GM23338 (cell line): ENCODE measurements around the gene ULK4. TPM values are rescaled to one million over a fixed set of nuclear protein-coding genes. Genes with fewer than 3 reads are reported as not detected.

Source experiments
- ATAC-seq: fragments of 200-7000 bp; cut with Tn5 transposase; 3 replicates; pipeline ENCODE4 v1.9.1; 2020
- DNase-seq: peaks from one replicate; pipeline ENCODE4 v3.0.0-alpha.2; 2015; ENCODE audit warnings: low spot score
- H2AFZ ChIP-seq: fragments of 200-600 bp; sonication (generic); 2 replicates; pipeline ENCODE4 v1.8.0; 2016; ENCODE audit warnings: antibody characterized with exemption, mild to moderate bottlenecking, moderate library complexity
- H3F3A ChIP-seq: fragments of 200-600 bp; sonication (generic); replicated peaks from 2 replicates; pipeline ENCODE4 v1.8.0; 2017; ENCODE audit warnings: antibody characterized with exemption, mixed run types, low read depth
- H3K27ac ChIP-seq: fragments of 200-600 bp; sonication (generic); 2 replicates; pipeline ENCODE4 v1.6.1; 2016; ENCODE audit warnings: low read depth
- H3K27me3 ChIP-seq: fragments of 200-600 bp; sonication (generic); 2 replicates; pipeline ENCODE4 v1.8.0; 2016; ENCODE audit warnings: mild to moderate bottlenecking, mixed run types, moderate library complexity; ENCODE audit not compliant: insufficient read depth
- H3K36me3 ChIP-seq: fragments of 200-600 bp; sonication (generic); 2 replicates; pipeline ENCODE4 v1.8.0; 2016; ENCODE audit warnings: mild to moderate bottlenecking; ENCODE audit not compliant: insufficient read depth
- H3K4me1 ChIP-seq: fragments of 200-600 bp; sonication (generic); 2 replicates; pipeline ENCODE4 v1.8.0; 2016; ENCODE audit warnings: mild to moderate bottlenecking, moderate library complexity; ENCODE audit not compliant: insufficient read depth
- H3K4me2 ChIP-seq: fragments of 200-600 bp; sonication (generic); 2 replicates; pipeline ENCODE4 v1.7.1; 2017; ENCODE audit warnings: mixed run types
- H3K4me3 ChIP-seq: fragments of 200-600 bp; sonication (generic); 2 replicates; pipeline ENCODE4 v1.6.1; 2016; ENCODE audit warnings: mixed run types
- H3K79me2 ChIP-seq: fragments of 200-600 bp; sonication (generic); replicated peaks from 2 replicates; pipeline ENCODE4 v1.8.0; 2017; ENCODE audit warnings: mild to moderate bottlenecking; ENCODE audit not compliant: insufficient read depth
- H3K9me2 ChIP-seq: fragments of 200-600 bp; sonication (generic); 2 replicates; pipeline ENCODE4 v1.8.0; 2017; ENCODE audit not compliant: insufficient read depth
- H4K20me1 ChIP-seq: fragments of 200-600 bp; sonication (generic); replicated peaks from 2 replicates; pipeline ENCODE4 v1.8.0; 2017; ENCODE audit warnings: mild to moderate bottlenecking; ENCODE audit not compliant: insufficient read depth
- H3K27ac Mint-ChIP-seq: 2 replicates; pipeline ENCODE4 v1.8.0; 2020; ENCODE audit warnings: inconsistent platforms, mild to moderate bottlenecking, moderate library complexity, mixed read lengths
- H3K27me3 Mint-ChIP-seq: 3 replicates; pipeline ENCODE4 v1.8.0; 2022; ENCODE audit warnings: low read depth, mild to moderate bottlenecking, moderate library complexity, mixed read lengths, inconsistent platforms; ENCODE audit not compliant: insufficient read depth, poor library complexity
- H3K36me3 Mint-ChIP-seq: 3 replicates; pipeline ENCODE4 v1.8.0; 2021; ENCODE audit warnings: low read depth, mild to moderate bottlenecking, inconsistent platforms, moderate library complexity, mixed read lengths
- H3K4me1 Mint-ChIP-seq: 3 replicates; pipeline ENCODE4 v1.8.0; 2020; ENCODE audit warnings: mild to moderate bottlenecking, inconsistent platforms, mixed read lengths
- H3K4me3 Mint-ChIP-seq: 3 replicates; pipeline ENCODE4 v1.8.0; 2021; ENCODE audit warnings: moderate library complexity, mild to moderate bottlenecking, inconsistent platforms, mixed read lengths
- H3K9me3 Mint-ChIP-seq: 3 replicates; pipeline ENCODE4 v1.8.0; 2020; ENCODE audit warnings: moderate library complexity, mild to moderate bottlenecking, inconsistent platforms, mixed read lengths
- ETS1 ChIP-seq: IDR thresholded peaks from 2 replicates; pipeline ENCODE4 v1.6.1; 2016; ENCODE audit warnings: antibody characterized with exemption
- EZH2 ChIP-seq: fragments of 200-600 bp; sonication (generic); IDR thresholded peaks from one replicate; pipeline ENCODE4 v1.8.0; 2017; ENCODE audit warnings: antibody characterized with exemption, mild to moderate bottlenecking, low read depth; ENCODE audit not compliant: unreplicated experiment
- EZH2phosphoT487 ChIP-seq: fragments of 200-600 bp; sonication (generic); IDR thresholded peaks from one replicate; pipeline ENCODE4 v1.8.1; 2018; ENCODE audit warnings: antibody characterized with exemption; ENCODE audit not compliant: unreplicated experiment
- JUNB ChIP-seq: IDR thresholded peaks from one replicate; pipeline ENCODE4 v1.6.1; 2016; ENCODE audit warnings: antibody characterized with exemption; ENCODE audit not compliant: unreplicated experiment
- NANOG ChIP-seq: IDR thresholded peaks from 2 replicates; pipeline ENCODE4 v1.6.1; 2016; ENCODE audit warnings: antibody characterized with exemption, borderline replicate concordance
- POLR2AphosphoS5 ChIP-seq: IDR thresholded peaks from 2 replicates; pipeline ENCODE4 v1.6.1; 2016; ENCODE audit warnings: antibody characterized with exemption, low read depth
- STAT1 ChIP-seq: IDR thresholded peaks from one replicate; pipeline ENCODE4 v1.6.1; 2016; ENCODE audit warnings: antibody characterized with exemption; ENCODE audit not compliant: unreplicated experiment
- ZNF331 ChIP-seq: fragments of 250-450 bp; sonication (Bioruptor Pico); IDR thresholded peaks from 2 replicates; pipeline ENCODE4 v1.5.0; 2020; ENCODE audit warnings: low read depth, mild to moderate bottlenecking, moderate library complexity
- ZNF462 ChIP-seq: fragments of 250-450 bp; sonication (Bioruptor Pico); IDR thresholded peaks from 2 replicates; pipeline ENCODE4 v1.5.0; 2020; ENCODE audit warnings: mild to moderate bottlenecking, moderate library complexity
- polyA plus RNA-seq: library from polyadenylated mRNA; unstranded; fragments of >200 nt; fragmentation: Nextera tagmentation; extraction: Ambion mirVana; gene quantifications from 2 replicates; pipeline ENCODE4 v1.2.1, GENCODE V29; 2016
- total RNA-seq: library from RNA; depleted of rRNA; stranded (reverse); fragments of >200 nt; shearing (Covaris generic); gene quantifications from 2 replicates; pipeline ENCODE4 v1.2.3, GENCODE V29; 2014

Gene ULK4
- total and polyA plus RNA-seq, 2 experiments from 2014 or later = 20.8 to 41.4 TPM

- TF ChIP-seq ZNF462 (CRISPR knock-in tag) = no peak
- no peak for TF ChIP-seq NANOG
- TF ChIP-seq STAT1 = no peak
- no peak for TF ChIP-seq EZH2
- no peak for TF ChIP-seq EZH2phosphoT487
- no peak for TF ChIP-seq POLR2AphosphoS5
Measured at GRCh38 chr3:41276191-41276590, 685.7 kb downstream of the ULK4 start (continued).

GRCh38 chr3:41274944-41275668, 686.8 kb downstream of the ULK4 start:
- H3K79me2 ChIP-seq = no peaks in the 10 kb centered on the region
- no peaks in the 10 kb centered on the region for H3F3A ChIP-seq
- H3K4me1 ChIP-seq = peaks cover 10% of the 10 kb centered on the region
- H3K36me3 Mint-ChIP-seq = peaks cover 37% of the 10 kb centered on the region
- no peaks in the 10 kb centered on the region for H4K20me1 ChIP-seq
- H3K9me2 ChIP-seq = no peaks in the 10 kb centered on the region
- peaks cover 2% of the 10 kb centered on the region for H3K27me3 Mint-ChIP-seq
- no peak overlapping the region for H3K4me3 ChIP-seq
- H3K4me1 Mint-ChIP-seq = peaks cover 6% of the 10 kb centered on the region; the same call in 2 of the 3 replicates
- H3K27me3 ChIP-seq = no peaks in the 10 kb centered on the region
- 0 out of 2 replicates have a peak, but pooled peaks cover 3% of the 10 kb centered on the region for H3K36me3 ChIP-seq
- H3K4me2 ChIP-seq = no peak overlapping the region
- no peak overlapping the region for H3K27ac Mint-ChIP-seq
- no peak overlapping the region for H3K27ac ChIP-seq
- ATAC-seq (no peak), DNase-seq (no peak)
- H2AFZ ChIP-seq = no peak overlapping the region
- no peak overlapping the region for H3K4me3 Mint-ChIP-seq
- H3K9me3 Mint-ChIP-seq = peaks cover 37% of the 10 kb centered on the region
- TF ChIP-seq ETS1 = no peak
- TF ChIP-seq ZNF331 (CRISPR knock-in tag) = no peak
- TF ChIP-seq STAT1 = no peak
- no peak for TF ChIP-seq JUNB
- TF ChIP-seq EZH2 = no peak
